ENCODE data around the gene TP53RK. TPM values are rescaled to one million over a fixed set of nuclear protein-coding genes. Genes with fewer than 3 reads are reported as not detected.

Gene TP53RK
- total and polyA plus RNA-seq, 2 of the 13 experiments (the other 11 are each of a cell fraction or from before 2014, with no cell fraction given) = 12.9 to 25.5 TPM

- TF ChIP-seq CREBL2 (CRISPR knock-in tag; IDR thresholded peaks at IDR 0.05; ENCODE audit: borderline replicate concordance) = 0 out of 2 replicates have a peak, but pooled peaks have one; percentile 94
- TF ChIP-seq PLSCR1 (CRISPR knock-in tag; IDR thresholded peaks at IDR 0.05; ENCODE audit: borderline replicate concordance) = no peak
- no peak for TF ChIP-seq ZNF557 (CRISPR knock-in tag; IDR thresholded peaks at IDR 0.05)
- TF ChIP-seq ZNF431 (CRISPR knock-in tag; IDR thresholded peaks at IDR 0.05; ENCODE audit: borderline replicate concordance, low read depth) = 0 out of 2 replicates have a peak, but pooled peaks have one; percentile 27
- peak; percentile 92 for TF ChIP-seq SAP130 (CRISPR knock-in tag; IDR thresholded peaks at IDR 0.05; ENCODE audit: low read depth)
- no peak for TF ChIP-seq USF2 (IDR thresholded peaks at IDR 0.05; ENCODE audit: low read depth, low read length)
- no peak for TF ChIP-seq USF2 (CRISPR knock-in tag; IDR thresholded peaks at IDR 0.05; ENCODE audit: borderline replicate concordance)
- no peak; the same call in 1 of the 2 replicates for TF ChIP-seq SP140L (CRISPR knock-in tag; IDR thresholded peaks at IDR 0.05; ENCODE audit: borderline replicate concordance)
- peak; percentile 77; the same call in 1 of the 2 replicates for TF ChIP-seq POGZ (CRISPR knock-in tag; IDR thresholded peaks at IDR 0.05)
- TF ChIP-seq ZNF567 (CRISPR knock-in tag; IDR thresholded peaks at IDR 0.05; ENCODE audit: borderline replicate concordance) = peak; percentile 75; the same call in 1 of the 2 replicates
- TF ChIP-seq PRMT3 (CRISPR knock-in tag; IDR thresholded peaks at IDR 0.05; ENCODE audit: borderline replicate concordance, low read depth) = no peak
- TF ChIP-seq YY1 (IDR thresholded peaks at IDR 0.05; ENCODE audit: insufficient read depth, insufficient replicate concordance, low read depth, low read length) = peak; percentile 93
- no peak; the same call in 1 of the 2 replicates for TF ChIP-seq ZNF513 (CRISPR knock-in tag; conservative IDR thresholded peaks at IDR 0.05)
- TF ChIP-seq ZSCAN5A (CRISPR knock-in tag; IDR thresholded peaks at IDR 0.05; ENCODE audit: borderline replicate concordance) = peak; percentile 86; the same call in 1 of the 2 replicates
- TF ChIP-seq REPIN1 (CRISPR knock-in tag; IDR thresholded peaks at IDR 0.05; ENCODE audit: borderline replicate concordance, low read depth) = peak; percentile 22
- TF ChIP-seq SP1 (IDR thresholded peaks at IDR 0.05) = no peak
- TF ChIP-seq SP1 (CRISPR knock-in tag; IDR thresholded peaks at IDR 0.05) = peak; percentile 36; the same call in 1 of the 2 replicates
These were observed at the start of gene TP53RK (continued) for GRCh38 chr20:46689082-46689753.

Data from HepG2 (cell line).